WTC11 (cell line): ENCODE measurements around the gene ITPK1.

Experiments used
- CTCF ChIP-seq: fragments of 200-600 bp; IDR thresholded peaks from 2 replicates; pipeline ENCODE4 v1.8.0; 2022; ENCODE audit warnings: antibody characterized with exemption
- E2F4 ChIP-seq: sonication (generic); formaldehyde crosslinking; IDR thresholded peaks from 2 replicates; pipeline ENCODE4 v1.8.1; 2022; ENCODE audit warnings: low read depth, mild to moderate bottlenecking, moderate library complexity, missing genetic modification reagents, borderline replicate concordance
- GABPB1 ChIP-seq: sonication (generic); formaldehyde crosslinking; IDR thresholded peaks from 2 replicates; pipeline ENCODE4 v1.8.1; 2023; ENCODE audit warnings: mild to moderate bottlenecking, missing genetic modification reagents
- JAZF1 ChIP-seq: fragments of 250-450 bp; sonication (Bioruptor Pico); IDR thresholded peaks from 2 replicates; pipeline ENCODE4 v1.9.0; 2021; ENCODE audit warnings: moderate library complexity, mild to moderate bottlenecking, inconsistent platforms
- KAT7 ChIP-seq: sonication (generic); formaldehyde crosslinking; IDR thresholded peaks from 2 replicates; pipeline ENCODE4 v1.8.1; 2023; ENCODE audit warnings: missing genetic modification reagents, mild to moderate bottlenecking, borderline replicate concordance
- NFATC4 ChIP-seq: fragments of 250-450 bp; sonication (Bioruptor Pico); IDR thresholded peaks from 2 replicates; pipeline ENCODE4 v1.9.0; 2021; ENCODE audit warnings: mild to moderate bottlenecking
- SP1 ChIP-seq: sonication (generic); formaldehyde crosslinking; conservative IDR thresholded peaks from 2 replicates; pipeline ENCODE4 v1.8.1; 2022; ENCODE audit warnings: missing genetic modification reagents
- TCF7 ChIP-seq: sonication (generic); formaldehyde crosslinking; IDR thresholded peaks from 2 replicates; pipeline ENCODE4 v1.8.0; 2022; ENCODE audit warnings: mild to moderate bottlenecking, low read depth, missing genetic modification reagents, moderate library complexity
- TEAD4 ChIP-seq: sonication (generic); formaldehyde crosslinking; IDR thresholded peaks from 2 replicates; pipeline ENCODE4 v1.8.0; 2022; ENCODE audit warnings: mild to moderate bottlenecking, missing genetic modification reagents
- TP53 ChIP-seq: sonication (generic); formaldehyde crosslinking; IDR thresholded peaks from 2 replicates; pipeline ENCODE4 v1.8.1; 2023; ENCODE audit warnings: mild to moderate bottlenecking, missing genetic modification reagents
- USF2 ChIP-seq: sonication (generic); formaldehyde crosslinking; IDR thresholded peaks from 2 replicates; pipeline ENCODE4 v1.8.1; 2023; ENCODE audit warnings: mild to moderate bottlenecking, missing genetic modification reagents, moderate library complexity
- ZNF121 ChIP-seq: sonication (generic); formaldehyde crosslinking; IDR thresholded peaks from 2 replicates; pipeline ENCODE4 v1.8.0; 2023; ENCODE audit warnings: missing genetic modification reagents

DNA sequence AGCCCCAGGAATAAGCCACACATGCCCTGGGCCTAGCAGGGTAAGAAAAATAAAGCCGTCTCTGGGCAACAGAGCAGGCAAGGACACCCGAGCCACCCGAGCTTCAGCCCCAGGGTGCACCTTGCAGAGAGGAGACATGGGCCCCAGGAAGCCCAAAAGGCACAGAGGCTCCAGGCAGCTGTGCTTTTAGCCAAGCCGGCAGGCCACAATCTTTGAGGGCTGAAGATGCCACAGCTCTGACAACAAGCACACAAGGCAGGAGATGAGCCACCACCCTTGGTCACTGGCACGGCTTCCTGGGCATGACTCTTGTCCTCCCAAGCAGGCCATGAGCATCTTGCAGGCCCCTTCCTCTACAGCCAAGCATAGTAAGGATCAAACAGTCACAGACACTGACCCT, 86.3 kb downstream of the ITPK1 start:
- TF ChIP-seq TCF7 (CRISPR knock-in tag) (no peak), CTCF (no peak), TP53 (CRISPR knock-in tag) (no peak), TEAD4 (CRISPR knock-in tag) (no peak), USF2 (CRISPR knock-in tag) (no peak), NFATC4 (CRISPR knock-in tag) (no peak), E2F4 (no peak), JAZF1 (no peak), KAT7 (CRISPR knock-in tag) (no peak), GABPB1 (no peak), SP1 (CRISPR knock-in tag) (no peak), ZNF121 (CRISPR knock-in tag) (no peak)
